ENCODE data around the gene BMP6. TPM values are rescaled to one million over a fixed set of nuclear protein-coding genes. Genes with fewer than 3 reads are reported as not detected.

The BMP6 gene
- total and polyA plus RNA-seq, 2 experiments from 2014 or later, result 0.84 to 2.8 TPM

DNA sequence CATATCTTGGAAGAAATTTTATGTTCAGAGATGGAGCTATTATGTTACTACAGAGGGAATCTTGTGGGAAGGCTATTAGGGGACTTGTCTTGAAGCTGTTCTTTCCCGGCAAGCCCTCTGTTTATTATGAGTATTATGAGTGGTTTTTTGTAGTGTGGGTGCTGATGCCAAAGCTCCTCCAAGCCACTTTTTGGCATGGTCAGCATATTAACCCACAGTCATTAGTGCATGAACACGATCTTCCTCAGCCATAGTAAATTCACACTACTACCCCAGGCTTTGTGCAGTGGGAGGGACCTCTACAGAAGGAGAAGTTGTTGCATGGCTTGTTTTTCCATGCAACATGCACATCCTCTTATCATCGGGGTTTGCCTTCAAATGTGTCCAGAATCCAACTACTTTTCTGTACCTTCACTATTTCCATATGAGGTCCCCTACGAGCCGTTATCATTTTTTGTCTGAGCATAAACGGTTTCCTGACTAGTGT lies 6.5 kb upstream of the BMP6 start:
- TF ChIP-seq STAT1 (IDR thresholded peaks at IDR 0.05; ENCODE audit: unreplicated experiment), result no peak
- TF ChIP-seq EZH2 (IDR thresholded peaks at IDR 0.05; ENCODE audit: low read depth, unreplicated experiment), result no peak
- TF ChIP-seq JUNB (IDR thresholded peaks at IDR 0.05; ENCODE audit: unreplicated experiment), result no peak
- TF ChIP-seq ZNF462 (CRISPR knock-in tag; IDR thresholded peaks at IDR 0.05), result no peak
- no peak for TF ChIP-seq CREB1 (CRISPR knock-in tag; IDR thresholded peaks at IDR 0.05; ENCODE audit: low read depth)
- no peak for TF ChIP-seq ZNF114 (CRISPR knock-in tag; IDR thresholded peaks at IDR 0.05)
- TF ChIP-seq EZH2phosphoT487 (IDR thresholded peaks at IDR 0.05; ENCODE audit: unreplicated experiment), result no peak
- TF ChIP-seq NANOG (IDR thresholded peaks at IDR 0.05; ENCODE audit: borderline replicate concordance), result no peak
- TF ChIP-seq, protein P1, sequence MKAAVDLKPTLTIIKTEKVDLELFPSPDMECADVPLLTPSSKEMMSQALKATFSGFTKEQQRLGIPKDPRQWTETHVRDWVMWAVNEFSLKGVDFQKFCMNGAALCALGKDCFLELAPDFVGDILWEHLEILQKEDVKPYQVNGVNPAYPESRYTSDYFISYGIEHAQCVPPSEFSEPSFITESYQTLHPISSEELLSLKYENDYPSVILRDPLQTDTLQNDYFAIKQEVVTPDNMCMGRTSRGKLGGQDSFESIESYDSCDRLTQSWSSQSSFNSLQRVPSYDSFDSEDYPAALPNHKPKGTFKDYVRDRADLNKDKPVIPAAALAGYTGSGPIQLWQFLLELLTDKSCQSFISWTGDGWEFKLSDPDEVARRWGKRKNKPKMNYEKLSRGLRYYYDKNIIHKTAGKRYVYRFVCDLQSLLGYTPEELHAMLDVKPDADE (IDR thresholded peaks at IDR 0.05), result no peak
- TF ChIP-seq POLR2AphosphoS5 (IDR thresholded peaks at IDR 0.05; ENCODE audit: low read depth), result no peak
- TF ChIP-seq, protein P2, sequence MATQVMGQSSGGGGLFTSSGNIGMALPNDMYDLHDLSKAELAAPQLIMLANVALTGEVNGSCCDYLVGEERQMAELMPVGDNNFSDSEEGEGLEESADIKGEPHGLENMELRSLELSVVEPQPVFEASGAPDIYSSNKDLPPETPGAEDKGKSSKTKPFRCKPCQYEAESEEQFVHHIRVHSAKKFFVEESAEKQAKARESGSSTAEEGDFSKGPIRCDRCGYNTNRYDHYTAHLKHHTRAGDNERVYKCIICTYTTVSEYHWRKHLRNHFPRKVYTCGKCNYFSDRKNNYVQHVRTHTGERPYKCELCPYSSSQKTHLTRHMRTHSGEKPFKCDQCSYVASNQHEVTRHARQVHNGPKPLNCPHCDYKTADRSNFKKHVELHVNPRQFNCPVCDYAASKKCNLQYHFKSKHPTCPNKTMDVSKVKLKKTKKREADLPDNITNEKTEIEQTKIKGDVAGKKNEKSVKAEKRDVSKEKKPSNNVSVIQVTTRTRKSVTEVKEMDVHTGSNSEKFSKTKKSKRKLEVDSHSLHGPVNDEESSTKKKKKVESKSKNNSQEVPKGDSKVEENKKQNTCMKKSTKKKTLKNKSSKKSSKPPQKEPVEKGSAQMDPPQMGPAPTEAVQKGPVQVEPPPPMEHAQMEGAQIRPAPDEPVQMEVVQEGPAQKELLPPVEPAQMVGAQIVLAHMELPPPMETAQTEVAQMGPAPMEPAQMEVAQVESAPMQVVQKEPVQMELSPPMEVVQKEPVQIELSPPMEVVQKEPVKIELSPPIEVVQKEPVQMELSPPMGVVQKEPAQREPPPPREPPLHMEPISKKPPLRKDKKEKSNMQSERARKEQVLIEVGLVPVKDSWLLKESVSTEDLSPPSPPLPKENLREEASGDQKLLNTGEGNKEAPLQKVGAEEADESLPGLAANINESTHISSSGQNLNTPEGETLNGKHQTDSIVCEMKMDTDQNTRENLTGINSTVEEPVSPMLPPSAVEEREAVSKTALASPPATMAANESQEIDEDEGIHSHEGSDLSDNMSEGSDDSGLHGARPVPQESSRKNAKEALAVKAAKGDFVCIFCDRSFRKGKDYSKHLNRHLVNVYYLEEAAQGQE (IDR thresholded peaks at IDR 0.05; ENCODE audit: unreplicated experiment), result no peak
- TF ChIP-seq ZNF331 (CRISPR knock-in tag; IDR thresholded peaks at IDR 0.05; ENCODE audit: low read depth), result no peak
- TF ChIP-seq, protein P3, sequence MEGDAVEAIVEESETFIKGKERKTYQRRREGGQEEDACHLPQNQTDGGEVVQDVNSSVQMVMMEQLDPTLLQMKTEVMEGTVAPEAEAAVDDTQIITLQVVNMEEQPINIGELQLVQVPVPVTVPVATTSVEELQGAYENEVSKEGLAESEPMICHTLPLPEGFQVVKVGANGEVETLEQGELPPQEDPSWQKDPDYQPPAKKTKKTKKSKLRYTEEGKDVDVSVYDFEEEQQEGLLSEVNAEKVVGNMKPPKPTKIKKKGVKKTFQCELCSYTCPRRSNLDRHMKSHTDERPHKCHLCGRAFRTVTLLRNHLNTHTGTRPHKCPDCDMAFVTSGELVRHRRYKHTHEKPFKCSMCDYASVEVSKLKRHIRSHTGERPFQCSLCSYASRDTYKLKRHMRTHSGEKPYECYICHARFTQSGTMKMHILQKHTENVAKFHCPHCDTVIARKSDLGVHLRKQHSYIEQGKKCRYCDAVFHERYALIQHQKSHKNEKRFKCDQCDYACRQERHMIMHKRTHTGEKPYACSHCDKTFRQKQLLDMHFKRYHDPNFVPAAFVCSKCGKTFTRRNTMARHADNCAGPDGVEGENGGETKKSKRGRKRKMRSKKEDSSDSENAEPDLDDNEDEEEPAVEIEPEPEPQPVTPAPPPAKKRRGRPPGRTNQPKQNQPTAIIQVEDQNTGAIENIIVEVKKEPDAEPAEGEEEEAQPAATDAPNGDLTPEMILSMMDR (conservative IDR thresholded peaks at IDR 0.05; ENCODE audit: low read depth in 2 of 2), result no peak
- no peak overlapping the region for H3K4me3 Mint-ChIP-seq
- H3K27ac ChIP-seq (ENCODE audit: low read depth), result no peak overlapping the region
- no peaks in the 10 kb centered on the region for H4K20me1 ChIP-seq (replicated peaks; ENCODE audit: insufficient read depth)
- H3F3A ChIP-seq (replicated peaks; ENCODE audit: low read depth), result no peaks in the 10 kb centered on the region
- ATAC-seq (no peak), DNase-seq (ENCODE audit: low spot score) (no peak)
- H3K4me1 ChIP-seq (ENCODE audit: insufficient read depth), result no peaks in the 10 kb centered on the region
- H3K9me3 Mint-ChIP-seq, result peaks cover 4% of the 10 kb centered on the region; the same call in 2 of the 3 replicates
- no peaks in the 10 kb centered on the region for H3K9me2 ChIP-seq (ENCODE audit: insufficient read depth)
- H3K36me3 ChIP-seq (ENCODE audit: insufficient read depth), result no peaks in the 10 kb centered on the region
- no peaks in the 10 kb centered on the region for H3K36me3 Mint-ChIP-seq (ENCODE audit: low read depth)
- no peak overlapping the region for H3K4me3 ChIP-seq
- H3K27me3 ChIP-seq (ENCODE audit: insufficient read depth), result peaks cover 14% of the 10 kb centered on the region
- H3K27ac Mint-ChIP-seq, result no peak overlapping the region
- H3K79me2 ChIP-seq (replicated peaks; ENCODE audit: insufficient read depth), result no peaks in the 10 kb centered on the region
- H2AFZ ChIP-seq, result no peak overlapping the region
- H3K4me1 Mint-ChIP-seq, result no peaks in the 10 kb centered on the region
- H3K4me2 ChIP-seq, result no peak overlapping the region
- H3K27me3 Mint-ChIP-seq (ENCODE audit: insufficient read depth, low read depth, poor library complexity), result peaks cover 17% of the 10 kb centered on the region
